Chondrocyte (in vitro differentiated cells): ENCODE measurements around the gene DGKI. TPM values are rescaled to one million over a fixed set of nuclear protein-coding genes. Genes with fewer than 3 reads are reported as not detected.

Experiments
- DNase-seq: peaks from one replicate; pipeline ENCODE4 v3.0.0; 2021; ENCODE audit warnings: mixed read lengths, low spot score
- H3K27ac Mint-ChIP-seq: one replicate; pipeline ENCODE4 v1.8.0; 2021; ENCODE audit warnings: mild to moderate bottlenecking, moderate library complexity, mixed read lengths; ENCODE audit not compliant: unreplicated experiment
- H3K27me3 Mint-ChIP-seq: 2 replicates; pipeline ENCODE4 v1.8.0; 2021; ENCODE audit warnings: low read depth, mixed read lengths
- H3K36me3 Mint-ChIP-seq: 2 replicates; pipeline ENCODE4 v1.8.0; 2021; ENCODE audit warnings: low read depth, mixed read lengths
- H3K4me1 Mint-ChIP-seq: 2 replicates; pipeline ENCODE4 v1.8.0; 2021; ENCODE audit warnings: low read depth, mild to moderate bottlenecking, mixed read lengths
- H3K4me3 Mint-ChIP-seq: one replicate; pipeline ENCODE4 v1.8.0; 2021; ENCODE audit warnings: mild to moderate bottlenecking, moderate library complexity, mixed read lengths; ENCODE audit not compliant: unreplicated experiment
- H3K9me3 Mint-ChIP-seq: 2 replicates; pipeline ENCODE4 v1.8.0; 2021; ENCODE audit warnings: low read depth, mixed read lengths
- CTCF ChIP-seq: fragments of 200-600 bp; sonication (generic); IDR thresholded peaks from 2 replicates; pipeline ENCODE4 v1.5.0; 2021; ENCODE audit warnings: antibody characterized with exemption, mild to moderate bottlenecking, moderate library complexity
- total RNA-seq: library from RNA; stranded (reverse); gene quantifications from 3 replicates; pipeline ENCODE4 v1.2.1, GENCODE V29; 2021

DGKI gene
- total RNA-seq, 1 donor from 2014 or later: 15.3 TPM

GRCh38 chr7:137546009-137546408 is 300.8 kb downstream of the DGKI start:
- Mint-ChIP-seq H3K4me1 (peaks cover 5% of the 10 kb centered on the region), H3K36me3 (peaks cover 23% of the 10 kb centered on the region), H3K4me3 (no peak overlapping the region), H3K27me3 (no peaks in the 10 kb centered on the region), H3K27ac (no peak overlapping the region), H3K9me3 (peaks cover 7% of the 10 kb centered on the region)
- TF ChIP-seq CTCF: no peak
- no peak for DNase-seq

DNA sequence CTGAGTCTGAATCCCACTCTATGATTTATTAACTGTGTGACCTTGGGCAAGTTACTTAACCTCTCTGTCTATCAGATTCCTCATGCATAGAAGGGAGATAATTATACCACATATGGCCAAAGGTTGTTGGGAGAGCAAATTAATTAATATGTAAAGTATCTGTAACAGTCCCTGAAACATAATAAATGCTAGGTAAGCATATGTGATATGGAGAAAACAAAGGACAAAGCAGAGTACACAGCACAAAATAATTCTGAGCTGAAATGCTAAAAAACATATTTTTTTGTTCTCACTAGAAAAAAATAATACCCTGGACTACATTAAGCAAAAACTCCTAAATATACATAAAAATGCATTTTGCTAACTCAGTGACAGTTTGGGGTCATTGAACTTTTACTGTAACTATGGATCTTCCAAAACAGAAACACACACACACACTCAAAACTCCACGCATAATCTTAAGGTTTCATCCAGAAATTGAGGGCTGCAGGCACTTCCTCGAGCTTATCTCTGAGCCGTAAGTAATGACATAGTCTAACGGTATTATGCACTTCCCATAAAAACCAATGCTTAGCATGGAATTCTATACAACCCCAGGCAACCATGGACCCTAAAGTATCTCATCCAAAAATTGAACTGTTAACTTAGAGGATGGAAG is 301.6 kb downstream of the DGKI start:
- no peaks in the 10 kb centered on the region for H3K27me3 Mint-ChIP-seq
- TF ChIP-seq CTCF: no peak
- DNase-seq: no peak
- peaks cover 20% of the 10 kb centered on the region for H3K36me3 Mint-ChIP-seq
- H3K4me1 Mint-ChIP-seq: peaks cover 5% of the 10 kb centered on the region
- peaks cover 7% of the 10 kb centered on the region for H3K9me3 Mint-ChIP-seq
- H3K4me3 Mint-ChIP-seq: no peak overlapping the region
- H3K27ac Mint-ChIP-seq: no peak overlapping the region

GRCh38 chr7:137544453-137545058 is 302.2 kb downstream of the DGKI start:
- peaks cover 11% of the 10 kb centered on the region for H3K4me1 Mint-ChIP-seq
- H3K27me3 Mint-ChIP-seq: no peaks in the 10 kb centered on the region
- no peak for TF ChIP-seq CTCF
- H3K27ac Mint-ChIP-seq: no peak overlapping the region
- H3K4me3 Mint-ChIP-seq: no peak overlapping the region
- H3K9me3 Mint-ChIP-seq: peaks cover 9% of the 10 kb centered on the region
- DNase-seq: no peak
- peaks cover 19% of the 10 kb centered on the region for H3K36me3 Mint-ChIP-seq

GRCh38 chr7:137539111-137539715 is 307.6 kb downstream of the DGKI start:
- Mint-ChIP-seq H3K36me3 (peaks cover 5% of the 10 kb centered on the region), H3K4me3 (no peak overlapping the region), H3K27me3 (no peaks in the 10 kb centered on the region), H3K27ac (peak overlapping the region; percentile 49), H3K4me1 (peaks cover 43% of the 10 kb centered on the region), H3K9me3 (peaks cover 8% of the 10 kb centered on the region)
- TF ChIP-seq CTCF: no peak
- no peak for DNase-seq

- no peak for TF ChIP-seq CTCF
- H3K27ac Mint-ChIP-seq: peak overlapping the region; percentile 49
- DNase-seq: no peak
- peaks cover 8% of the 10 kb centered on the region for H3K9me3 Mint-ChIP-seq
- H3K36me3 Mint-ChIP-seq: peaks cover 5% of the 10 kb centered on the region
- peaks cover 48% of the 10 kb centered on the region for H3K4me1 Mint-ChIP-seq
- no peak overlapping the region for H3K4me3 Mint-ChIP-seq
- no peaks in the 10 kb centered on the region for H3K27me3 Mint-ChIP-seq
Measured at GRCh38 chr7:137538361-137538762, 308.4 kb downstream of the DGKI start.
